Lower leg skin (tissue), 4 donors: Measurements from ENCODE around the gene PCBD2. TPM values are rescaled to one million over a fixed set of nuclear protein-coding genes. Genes with fewer than 3 reads are reported as not detected.
"Not testable (repeated sequence)": the region's sequence is repeated elsewhere in the genome, so short reads cannot be mapped to it uniquely, and the experiment has no call there.

ENCODE experiments used
- DNase-seq, 2 donors: peaks; one replicate each; pipeline ENCODE4 v3.0.0-alpha.2; 2019; ENCODE audit warnings: low spot score in 2 of 2
- H3K4me3 ChIP-seq: fragments of 200-600 bp; sonication (generic); 2 replicates; pipeline ENCODE4 v1.5.1; 2017; ENCODE audit warnings: mild to moderate bottlenecking, low read depth; ENCODE audit not compliant: poor library complexity, severe bottlenecking
- POLR2A ChIP-seq, 2 donors: fragments of 450-650 bp; IDR thresholded peaks; one replicate each; pipeline ENCODE4 v1.6.1; 2016 to 2017; ENCODE audit warnings: antibody characterized with exemption in 2 of 2, mild to moderate bottlenecking in 1 of 2, moderate library complexity in 1 of 2
- WGBS, 2 donors: methylation state at CpG; one replicate each; pipeline ENCODE4 v1.1.5; 2018; 5-methylcytosine and 5-hydroxymethylcytosine counted together
- intact Hi-C: fragments of 100-400 bp; cut with DNase I; formaldehyde crosslinking; loops from one replicate; pipeline ENCODE4 v1.15.0; 2023; ENCODE audit warnings: low total_unique reads
- total RNA-seq, 4 donors: library from RNA; depleted of rRNA; stranded (reverse); fragments of >200 nt; gene quantifications; one replicate each; pipeline ENCODE4 v1.1.0, GENCODE V29; 2016
- TF ChIP-seq, protein P1 (sequence below), 3 donors: fragments of 450-650 bp; IDR thresholded peaks; one replicate each; pipeline ENCODE4 v1.5.1; 2016; ENCODE audit warnings: antibody characterized with exemption in 3 of 3, mild to moderate bottlenecking in 3 of 3, moderate library complexity in 2 of 3

PCBD2 gene
- total RNA-seq, 4 donors from 2014 or later: 2.3 to 10.6 (median 5.5) TPM

DNA sequence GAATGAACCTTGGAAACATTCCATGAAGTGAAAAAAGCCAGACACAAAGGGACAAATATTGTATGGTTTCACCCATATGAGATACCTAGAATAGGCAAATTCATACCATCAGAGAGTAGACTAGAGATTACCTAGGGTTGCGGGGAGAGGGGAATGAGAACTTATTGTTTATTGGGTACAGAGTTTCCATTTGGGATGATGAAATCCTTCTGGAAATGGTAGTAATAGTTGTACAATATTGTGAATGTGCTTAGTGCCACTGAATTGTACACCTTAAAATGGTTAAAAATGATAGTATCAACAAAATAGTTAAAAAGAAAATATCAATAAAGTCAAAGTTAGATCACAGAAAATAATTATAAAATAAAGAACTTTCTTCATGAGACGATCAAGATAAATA lies 88.2 kb downstream of the PCBD2 start:
- intact Hi-C loops: no loop called here
- 92 to 98% methylated on average over 2 of the region's 2 CpGs for WGBS, 2 donors

DNA sequence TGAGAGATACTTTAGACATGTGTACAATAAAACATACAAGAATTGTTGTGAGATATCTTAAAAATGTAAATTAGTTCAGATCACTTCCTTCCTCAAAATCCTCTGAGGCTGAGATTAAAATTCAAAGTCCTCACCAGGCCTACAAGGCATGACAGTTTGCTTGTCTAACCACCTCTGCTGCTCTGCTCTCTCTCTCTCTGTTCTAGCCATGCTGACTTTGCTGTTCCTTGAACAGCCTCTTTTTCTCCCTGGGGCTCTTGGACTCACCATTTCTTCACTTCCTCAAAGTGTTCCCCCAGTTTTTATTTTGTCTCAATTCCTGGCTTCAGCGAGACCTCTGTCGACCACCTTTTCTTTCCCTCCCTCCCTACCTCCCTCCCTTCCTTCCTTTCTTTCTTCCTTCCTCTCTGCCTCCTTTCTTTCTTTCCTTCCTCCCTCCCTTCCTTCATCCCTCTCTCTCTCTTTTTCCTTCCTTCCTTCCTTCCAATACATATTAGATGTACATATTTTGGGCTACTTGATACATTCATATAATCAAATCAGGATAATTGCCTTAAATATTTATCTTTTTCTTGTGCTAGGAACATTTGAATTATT lies 89.7 kb downstream of the PCBD2 start:
- intact Hi-C loops: no loop called here
- no peak for DNase-seq
- 79 to 80% methylated on average over 2 of the region's 2 CpGs for WGBS, 2 donors
- H3K4me3 ChIP-seq: no peak overlapping the region
- TF ChIP-seq, protein P1, sequence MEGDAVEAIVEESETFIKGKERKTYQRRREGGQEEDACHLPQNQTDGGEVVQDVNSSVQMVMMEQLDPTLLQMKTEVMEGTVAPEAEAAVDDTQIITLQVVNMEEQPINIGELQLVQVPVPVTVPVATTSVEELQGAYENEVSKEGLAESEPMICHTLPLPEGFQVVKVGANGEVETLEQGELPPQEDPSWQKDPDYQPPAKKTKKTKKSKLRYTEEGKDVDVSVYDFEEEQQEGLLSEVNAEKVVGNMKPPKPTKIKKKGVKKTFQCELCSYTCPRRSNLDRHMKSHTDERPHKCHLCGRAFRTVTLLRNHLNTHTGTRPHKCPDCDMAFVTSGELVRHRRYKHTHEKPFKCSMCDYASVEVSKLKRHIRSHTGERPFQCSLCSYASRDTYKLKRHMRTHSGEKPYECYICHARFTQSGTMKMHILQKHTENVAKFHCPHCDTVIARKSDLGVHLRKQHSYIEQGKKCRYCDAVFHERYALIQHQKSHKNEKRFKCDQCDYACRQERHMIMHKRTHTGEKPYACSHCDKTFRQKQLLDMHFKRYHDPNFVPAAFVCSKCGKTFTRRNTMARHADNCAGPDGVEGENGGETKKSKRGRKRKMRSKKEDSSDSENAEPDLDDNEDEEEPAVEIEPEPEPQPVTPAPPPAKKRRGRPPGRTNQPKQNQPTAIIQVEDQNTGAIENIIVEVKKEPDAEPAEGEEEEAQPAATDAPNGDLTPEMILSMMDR (IDR thresholded peaks at IDR 0.05): no peak
- TF ChIP-seq POLR2A (IDR thresholded peaks at IDR 0.05): no peak

More for the DNA sequence above, 88.2 kb downstream of the PCBD2 start:
- no peak overlapping the region for H3K4me3 ChIP-seq
- DNase-seq: no peak
- TF ChIP-seq, protein P1 (IDR thresholded peaks at IDR 0.05): no peak
- TF ChIP-seq POLR2A (IDR thresholded peaks at IDR 0.05): no peak

DNA sequence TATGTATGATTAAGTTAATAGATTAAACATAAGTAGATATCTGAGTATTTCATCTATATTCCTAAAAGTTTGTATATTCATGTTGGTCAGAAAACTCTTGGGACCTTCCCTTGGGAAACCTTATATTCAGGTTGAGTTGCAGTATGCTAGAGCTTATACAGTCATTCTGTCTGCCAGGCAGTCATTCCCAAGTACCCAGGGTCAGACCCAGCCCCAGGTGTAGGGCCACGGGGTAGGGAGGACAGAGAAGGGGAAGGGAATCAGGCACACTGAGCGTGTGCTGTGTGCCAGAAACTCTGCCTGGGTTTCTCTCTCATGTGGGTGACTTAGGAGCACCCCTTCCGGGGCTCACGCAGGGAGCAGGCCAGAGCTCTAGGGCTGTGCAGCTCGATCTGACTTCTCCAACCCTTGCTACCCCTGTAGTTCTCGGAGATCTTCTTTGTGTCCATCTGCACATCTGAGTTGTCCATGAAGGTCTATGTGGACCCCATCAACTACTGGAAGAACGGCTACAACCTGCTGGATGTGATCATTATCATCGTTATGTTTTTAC lies 91.0 kb downstream of the PCBD2 start:
- intact Hi-C loops: no loop called here
- no peak for DNase-seq
- TF ChIP-seq POLR2A (IDR thresholded peaks at IDR 0.05): no peak
- TF ChIP-seq, protein P1 (IDR thresholded peaks at IDR 0.05): no peak
- H3K4me3 ChIP-seq: no peak overlapping the region
- WGBS, 2 donors: 90 to 91% methylated on average over 8 of the region's 8 CpGs

DNA sequence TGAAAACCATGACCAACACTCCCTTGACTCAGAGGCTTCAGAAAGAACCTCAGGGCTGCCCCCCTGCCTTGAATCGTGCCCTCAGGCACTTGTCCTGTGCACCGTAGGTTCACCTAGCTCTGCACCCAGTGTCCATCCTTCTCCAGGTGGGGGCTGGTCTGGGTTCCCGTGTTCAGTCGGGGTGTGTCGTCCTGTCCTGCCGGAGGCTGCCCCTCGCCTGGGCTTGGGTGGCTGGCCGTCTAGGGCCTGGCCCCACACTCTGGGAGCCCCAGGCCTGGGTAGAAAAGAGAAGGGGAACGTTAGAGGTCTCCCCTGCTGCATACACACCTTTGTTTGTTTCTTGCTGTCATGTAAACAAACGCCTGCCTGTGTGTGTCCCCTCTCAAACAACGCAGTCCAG lies 92.1 kb downstream of the PCBD2 start:
- H3K4me3 ChIP-seq: no peak overlapping the region
- WGBS, 2 donors: 74 to 77% methylated on average over 5 to 11 of the region's 11 CpGs
- intact Hi-C loops: no loop called here
- TF ChIP-seq, protein P1 (IDR thresholded peaks at IDR 0.05): no peak
- no peak for TF ChIP-seq POLR2A (IDR thresholded peaks at IDR 0.05)
- DNase-seq: no peak

DNA sequence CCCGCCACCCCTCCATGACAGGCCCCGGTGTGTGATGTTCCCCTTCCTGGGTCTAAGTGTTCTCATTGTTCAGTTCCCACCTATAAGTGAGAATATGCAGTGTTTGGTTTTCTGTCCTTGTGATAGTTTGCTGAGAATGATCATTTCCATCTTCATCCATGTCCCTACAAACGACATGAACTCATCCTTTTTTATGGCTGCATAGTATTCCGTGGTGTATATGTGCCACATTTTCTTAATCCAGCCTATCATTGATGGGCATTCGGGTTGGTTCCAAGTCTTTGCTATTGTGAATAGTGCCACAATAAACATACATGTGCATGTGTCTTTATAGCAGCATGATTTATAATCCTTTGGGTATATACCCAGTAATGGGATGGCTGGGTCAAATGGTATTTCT lies 93.1 kb downstream of the PCBD2 start:
- H3K4me3 ChIP-seq, intact Hi-C loops, DNase-seq: not testable (repeated sequence)
- WGBS, 2 donors: 95 to 98% methylated on average over 5 of the region's 5 CpGs

DNA sequence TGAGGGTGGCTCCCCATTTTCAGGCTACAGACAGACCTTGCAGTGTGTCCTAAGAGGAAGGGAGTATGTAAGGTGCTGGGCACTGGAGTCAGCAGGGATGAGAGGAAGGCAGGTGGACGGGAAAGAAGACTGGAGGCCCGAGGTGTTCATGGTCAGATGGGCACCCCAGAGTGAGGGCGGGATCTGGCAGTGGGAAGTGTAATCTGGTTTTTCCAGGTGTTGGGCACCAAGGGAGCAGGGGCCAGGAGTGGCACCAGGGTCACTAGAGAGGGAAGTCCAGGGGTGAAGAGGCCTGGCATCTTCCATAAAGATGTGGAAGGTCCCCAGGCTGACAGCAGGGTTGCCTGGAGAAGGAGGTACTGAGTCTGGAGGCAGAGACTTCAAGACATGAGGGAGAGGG lies 99.4 kb downstream of the PCBD2 start:
- no peak for TF ChIP-seq POLR2A (IDR thresholded peaks at IDR 0.05)
- TF ChIP-seq, protein P1 (IDR thresholded peaks at IDR 0.05): no peak
- intact Hi-C loops: no loop called here
- no peak for DNase-seq
- WGBS, 2 donors: 86 to 88% methylated on average over 3 of the region's 3 CpGs
- H3K4me3 ChIP-seq: no peak overlapping the region
